NCI-H1417 treated with DMSO at 0.1 percent for 48 hours (cell line): ENCODE measurements around the gene PPAT.
"Not testable (repeated sequence)": the region's sequence is repeated elsewhere in the genome, so short reads cannot be mapped to it uniquely, and the experiment has no call there.

ENCODE experiments used
- DNase-seq: peaks from one replicate; lab custom pipeline; 2025; lab: John Stamatoyannopoulos, UW

Gene PPAT

GRCh38 chr4:56374956-56375355, 60.5 kb downstream of the PPAT start:
- no peak for DNase-seq

- DNase-seq: no peak
Measured at GRCh38 chr4:56372774-56373173, 62.6 kb downstream of the PPAT start.

- no peak for DNase-seq
Measured at GRCh38 chr4:56371426-56372220, 63.8 kb downstream of the PPAT start.

GRCh38 chr4:56370377-56370776, 65.0 kb downstream of the PPAT start:
- no peak for DNase-seq

- DNase-seq: not testable (repeated sequence)
Measured at GRCh38 chr4:56362981-56363380, 72.4 kb downstream of the PPAT start.

- no peak for DNase-seq
Measured at GRCh38 chr4:56360071-56360470, 75.3 kb downstream of the PPAT start.

- DNase-seq: no peak
Measured at GRCh38 chr4:56356650-56357049, 78.8 kb downstream of the PPAT start.

- DNase-seq: no peak
Measured at GRCh38 chr4:56348576-56348975, 86.8 kb downstream of the PPAT start.

GRCh38 chr4:56345458-56345857, 90.0 kb downstream of the PPAT start:
- no peak for DNase-seq
